Hepatocyte (in vitro differentiated cells): Measurements from ENCODE around the gene CCDC24.

Source experiments
- CTCF ChIP-seq: fragments of 200-600 bp; sonication (generic); IDR thresholded peaks from 2 replicates; pipeline ENCODE4 v1.5.1; 2016; ENCODE audit warnings: antibody characterized with exemption, mild to moderate bottlenecking; ENCODE audit not compliant: poor library complexity
- EZH2 ChIP-seq: fragments of 200-600 bp; sonication (generic); IDR thresholded peaks from 2 replicates; pipeline ENCODE4 v1.6.1; 2016; ENCODE audit warnings: antibody characterized with exemption, mild to moderate bottlenecking, borderline replicate concordance
- EZH2phosphoT487 ChIP-seq: fragments of 200-600 bp; sonication (generic); IDR thresholded peaks from one replicate; pipeline ENCODE4 v1.6.1; 2018; ENCODE audit warnings: antibody characterized with exemption, mild to moderate bottlenecking, low read depth, moderate library complexity; ENCODE audit not compliant: unreplicated experiment, severe bottlenecking

GRCh38 chr1:44040418-44040817 is 49.0 kb downstream of the CCDC24 start:
- TF ChIP-seq CTCF (no peak), EZH2 (no peak), EZH2phosphoT487 (no peak)
